ENCODE results near the gene C4B. TPM values are rescaled to one million over a fixed set of nuclear protein-coding genes. Genes with fewer than 3 reads are reported as not detected.

Gene C4B
- total and polyA plus RNA-seq, 3 donors from 2014 or later: 21.3 to 125 (median 96.7) TPM

DNA sequence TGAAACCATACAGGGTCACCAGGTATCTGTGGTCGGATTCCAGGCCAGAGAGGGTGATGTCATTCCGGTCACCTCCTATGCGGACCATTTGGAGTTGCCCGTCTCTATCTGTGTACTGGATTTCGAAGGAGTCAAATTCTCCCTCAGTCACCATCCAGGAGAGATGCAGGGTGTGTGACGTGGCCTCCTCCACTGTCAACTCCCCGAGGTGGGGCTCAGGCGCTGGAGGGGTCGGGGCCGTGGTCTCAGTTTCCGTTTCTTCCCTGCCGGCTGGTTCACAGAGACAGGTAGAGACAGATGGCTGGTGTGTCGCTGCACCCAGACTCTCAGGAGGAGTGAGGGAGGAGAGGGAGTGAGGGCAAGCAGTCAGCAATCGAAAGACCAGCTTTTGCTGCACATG is 54.3 kb downstream of the C4B start:
- Histone ChIP-seq H3K4me1 (peaks cover 3% of the 10 kb centered on the region), H3K36me3 (ENCODE audit: low read depth, missing control alignments) (no peaks in the 10 kb centered on the region), H3K27me3 (no peaks in the 10 kb centered on the region), H3K9me3 (no peaks in the 10 kb centered on the region), H3K27ac (no peak overlapping the region), H3K4me3 (no peak overlapping the region)
- TF ChIP-seq, protein P1, sequence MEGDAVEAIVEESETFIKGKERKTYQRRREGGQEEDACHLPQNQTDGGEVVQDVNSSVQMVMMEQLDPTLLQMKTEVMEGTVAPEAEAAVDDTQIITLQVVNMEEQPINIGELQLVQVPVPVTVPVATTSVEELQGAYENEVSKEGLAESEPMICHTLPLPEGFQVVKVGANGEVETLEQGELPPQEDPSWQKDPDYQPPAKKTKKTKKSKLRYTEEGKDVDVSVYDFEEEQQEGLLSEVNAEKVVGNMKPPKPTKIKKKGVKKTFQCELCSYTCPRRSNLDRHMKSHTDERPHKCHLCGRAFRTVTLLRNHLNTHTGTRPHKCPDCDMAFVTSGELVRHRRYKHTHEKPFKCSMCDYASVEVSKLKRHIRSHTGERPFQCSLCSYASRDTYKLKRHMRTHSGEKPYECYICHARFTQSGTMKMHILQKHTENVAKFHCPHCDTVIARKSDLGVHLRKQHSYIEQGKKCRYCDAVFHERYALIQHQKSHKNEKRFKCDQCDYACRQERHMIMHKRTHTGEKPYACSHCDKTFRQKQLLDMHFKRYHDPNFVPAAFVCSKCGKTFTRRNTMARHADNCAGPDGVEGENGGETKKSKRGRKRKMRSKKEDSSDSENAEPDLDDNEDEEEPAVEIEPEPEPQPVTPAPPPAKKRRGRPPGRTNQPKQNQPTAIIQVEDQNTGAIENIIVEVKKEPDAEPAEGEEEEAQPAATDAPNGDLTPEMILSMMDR (IDR thresholded peaks at IDR 0.05): no peak
- TF ChIP-seq POLR2A (IDR thresholded peaks at IDR 0.05): no peak
- WGBS, 2 donors: 91 to 92% methylated on average over 12 to 14 of the region's 14 CpGs
- DNase-seq: no peak
- intact Hi-C loops (cut with DNase I; ENCODE audit: low total_unique reads): no loop called here

DNA sequence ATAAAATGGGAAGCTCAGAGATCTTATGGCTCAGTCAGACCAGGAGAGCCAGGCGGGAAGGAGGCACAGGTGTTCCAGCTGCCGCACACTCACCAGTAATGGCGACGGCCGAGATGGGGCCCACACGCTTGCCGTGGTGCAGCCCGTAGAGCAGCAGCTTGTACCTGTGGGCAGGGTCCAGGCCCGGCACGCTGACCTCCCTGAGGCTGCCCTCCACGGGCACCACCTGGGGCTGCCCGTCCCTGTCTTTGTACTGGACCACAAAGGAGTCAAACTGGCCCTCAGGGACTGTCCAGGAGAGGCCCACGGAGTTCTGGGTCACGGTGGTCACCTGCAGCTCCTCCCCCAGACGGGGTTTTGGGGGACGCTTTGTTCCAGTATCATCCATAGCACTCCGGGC is 54.9 kb downstream of the C4B start:
- H3K27ac ChIP-seq: no peak overlapping the region
- peaks cover 3% of the 10 kb centered on the region for H3K4me1 ChIP-seq
- intact Hi-C loops (cut with DNase I; ENCODE audit: low total_unique reads): no loop called here
- TF ChIP-seq, protein P1 (IDR thresholded peaks at IDR 0.05): no peak
- no peak for TF ChIP-seq POLR2A (IDR thresholded peaks at IDR 0.05)
- WGBS, 2 donors: 94 to 96% methylated on average over 7 to 17 of the region's 17 CpGs
- H3K27me3 ChIP-seq: no peaks in the 10 kb centered on the region
- no peak for DNase-seq
- H3K36me3 ChIP-seq (ENCODE audit: low read depth, missing control alignments): no peaks in the 10 kb centered on the region
- H3K9me3 ChIP-seq: no peaks in the 10 kb centered on the region
- no peak overlapping the region for H3K4me3 ChIP-seq

DNA sequence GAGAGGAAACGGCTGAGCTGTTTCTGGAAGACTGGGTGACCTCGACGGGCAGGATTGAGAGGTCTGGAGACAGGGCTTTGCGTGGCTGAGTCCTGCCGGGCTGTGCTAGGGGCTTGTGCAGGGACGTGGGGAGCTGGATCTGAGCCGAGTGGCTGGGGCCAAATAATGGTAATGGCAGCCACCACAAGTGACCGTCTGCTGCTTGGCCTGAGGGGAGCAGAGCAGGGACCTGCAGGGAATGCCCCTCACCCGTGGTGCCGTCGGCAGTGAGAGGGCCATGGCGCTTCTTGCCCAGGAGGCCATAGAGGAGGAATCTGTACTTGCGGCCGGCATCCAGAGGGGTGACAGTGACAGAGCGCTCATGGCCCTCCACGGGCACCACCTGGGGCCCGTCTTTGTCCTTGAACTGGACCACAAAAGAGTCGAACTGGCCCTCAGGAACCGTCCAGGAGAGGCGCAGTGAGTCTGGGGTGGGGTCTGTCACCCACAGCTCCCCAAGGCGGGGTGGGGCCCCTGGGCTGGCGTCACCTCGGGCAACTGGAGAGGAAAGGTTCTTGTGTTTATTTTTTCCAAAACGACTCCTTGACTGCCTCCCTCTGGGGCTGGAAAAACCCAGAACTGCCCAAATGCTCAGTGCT is 55.4 kb downstream of the C4B start:
- no peak for DNase-seq
- H3K9me3 ChIP-seq: no peaks in the 10 kb centered on the region
- H3K4me1 ChIP-seq: peaks cover 3% of the 10 kb centered on the region
- no peaks in the 10 kb centered on the region for H3K27me3 ChIP-seq
- no peak overlapping the region for H3K27ac ChIP-seq
- intact Hi-C loops (cut with DNase I; ENCODE audit: low total_unique reads): no loop called here
- WGBS, 2 donors: 87% methylated on average over 10 to 24 of the region's 24 CpGs
- no peak for TF ChIP-seq POLR2A (IDR thresholded peaks at IDR 0.05)
- TF ChIP-seq, protein P1 (IDR thresholded peaks at IDR 0.05): no peak
- H3K4me3 ChIP-seq: no peak overlapping the region
- H3K36me3 ChIP-seq (ENCODE audit: low read depth, missing control alignments): no peaks in the 10 kb centered on the region

DNA sequence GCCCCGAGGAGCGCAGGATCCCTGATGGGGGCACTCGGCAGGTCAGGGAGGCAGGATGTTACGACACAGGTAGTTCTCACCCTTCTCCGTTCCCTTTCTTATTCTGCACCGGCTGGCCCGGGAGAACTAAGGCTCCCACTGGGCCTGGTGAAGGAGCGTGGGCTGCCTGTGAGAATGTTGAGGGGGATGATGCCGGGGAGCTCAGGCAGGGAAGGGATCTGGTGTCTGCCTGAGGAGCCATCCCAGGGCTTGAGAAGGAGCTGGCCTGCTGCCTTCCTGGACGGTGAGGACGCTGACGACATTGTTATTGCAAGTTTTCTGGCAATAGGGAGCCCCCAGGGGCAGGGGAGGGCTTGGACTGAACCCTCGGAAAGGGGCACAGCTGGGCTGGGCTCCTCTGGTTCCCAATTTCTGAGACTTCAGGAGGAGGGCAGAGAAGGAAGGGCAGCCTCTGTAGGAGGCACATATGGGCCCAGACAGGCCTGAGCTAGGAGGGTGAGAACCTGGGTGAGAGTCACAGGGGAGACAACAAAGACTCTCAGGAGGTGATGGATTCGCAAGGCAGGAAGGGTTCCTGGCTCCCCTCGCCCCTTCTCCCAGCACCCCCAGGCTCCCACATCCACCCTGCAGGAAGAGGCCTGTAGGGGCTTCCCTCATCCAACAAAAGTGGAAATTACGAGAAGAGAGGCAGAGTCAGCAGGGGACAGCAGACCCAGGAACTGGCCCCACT is 56.4 kb downstream of the C4B start:
- DNase-seq: peak; percentile 41
- intact Hi-C loops (cut with DNase I; ENCODE audit: low total_unique reads): no loop called here
- H3K27me3 ChIP-seq: no peaks in the 10 kb centered on the region
- TF ChIP-seq, protein P1 (IDR thresholded peaks at IDR 0.05): no peak
- TF ChIP-seq POLR2A (IDR thresholded peaks at IDR 0.05): no peak
- H3K4me1 ChIP-seq: peaks cover 3% of the 10 kb centered on the region
- H3K9me3 ChIP-seq: no peaks in the 10 kb centered on the region
- no peak overlapping the region for H3K4me3 ChIP-seq
- 77% methylated on average over 10 to 16 of the region's 16 CpGs for WGBS, 2 donors
- H3K27ac ChIP-seq: peak overlapping the region in 1 of 2 donors; percentile 63
- H3K36me3 ChIP-seq (ENCODE audit: low read depth, missing control alignments): no peaks in the 10 kb centered on the region
